GM21717 (cell line): ENCODE results near the gene TMEM123.
"Not testable (repeated sequence)": the region's sequence is repeated elsewhere in the genome, so short reads cannot be mapped to it uniquely, and the experiment has no call there.

Experiments
- ATAC-seq: cut with Tn5 transposase; IDR thresholded peaks from one replicate; pipeline ENCODE4 v1.9.1; 2021; ENCODE audit warnings: mild to moderate bottlenecking, moderate library complexity; ENCODE audit not compliant: unreplicated experiment

TMEM123 gene

GRCh38 chr11:102396708-102397563 lies 55.6 kb downstream of the TMEM123 start:
- ATAC-seq, result no peak

- ATAC-seq, result no peak
These were observed 56.7 kb downstream of the TMEM123 start for GRCh38 chr11:102395720-102396393.

- ATAC-seq, result no peak
These were observed 59.3 kb downstream of the TMEM123 start for GRCh38 chr11:102393272-102393730.

GRCh38 chr11:102391549-102392237 lies 60.9 kb downstream of the TMEM123 start:
- ATAC-seq, result no peak

GRCh38 chr11:102390667-102391465 lies 61.7 kb downstream of the TMEM123 start:
- peak; percentile 89 for ATAC-seq

- no peak for ATAC-seq
These were observed 63.3 kb downstream of the TMEM123 start for GRCh38 chr11:102389253-102389652.

- ATAC-seq, result no peak
These were observed 65.4 kb downstream of the TMEM123 start for GRCh38 chr11:102387043-102387781.

GRCh38 chr11:102386136-102386734 lies 66.3 kb downstream of the TMEM123 start:
- ATAC-seq, result no peak

- ATAC-seq, result no peak
These were observed 67.2 kb downstream of the TMEM123 start for GRCh38 chr11:102385085-102386007.

GRCh38 chr11:102384419-102385079 lies 68.0 kb downstream of the TMEM123 start:
- no peak for ATAC-seq

- no peak for ATAC-seq
These were observed 68.7 kb downstream of the TMEM123 start for GRCh38 chr11:102383839-102384238.

- no peak for ATAC-seq
These were observed 70.2 kb downstream of the TMEM123 start for GRCh38 chr11:102382384-102382783.

- ATAC-seq, result no peak
These were observed 73.7 kb downstream of the TMEM123 start for GRCh38 chr11:102378818-102379217.

- no peak for ATAC-seq
These were observed 74.7 kb downstream of the TMEM123 start for GRCh38 chr11:102377891-102378290.

GRCh38 chr11:102375720-102376399 lies 76.7 kb downstream of the TMEM123 start:
- no peak for ATAC-seq

GRCh38 chr11:102374633-102375424 lies 77.7 kb downstream of the TMEM123 start:
- ATAC-seq, result not testable (repeated sequence)

- ATAC-seq, result peak; percentile 100
These were observed 84.1 kb downstream of the TMEM123 start for GRCh38 chr11:102368472-102368871.
